Liver (tissue), 9 donors: ENCODE results near the gene OTOF. TPM values are rescaled to one million over a fixed set of nuclear protein-coding genes. Genes with fewer than 3 reads are reported as not detected.

Source experiments
- DNase-seq: peaks from one replicate; pipeline ENCODE4 v3.0.0-alpha.2; 2017; ENCODE audit warnings: low spot score
- H3K27ac ChIP-seq, 2 donors: one replicate each; pipeline ENCODE4 v1.7.0; 2013; ENCODE audit warnings: inconsistent platforms in 2 of 2, low read length in 2 of 2, control low read depth in 1 of 2, low read depth in 1 of 2, mild to moderate bottlenecking in 1 of 2
- H3K27me3 ChIP-seq, 4 donors: one replicate each; pipeline versions ENCODE4 v1.6.1 to v1.7.0; 2013; ENCODE audit warnings: low read length in 3 of 4, inconsistent platforms in 1 of 4, mild to moderate bottlenecking in 1 of 4, moderate library complexity in 1 of 4; ENCODE audit not compliant: control insufficient read depth in 4 of 4, insufficient read depth in 4 of 4
- H3K36me3 ChIP-seq, 4 donors: one replicate each; pipeline versions ENCODE4 v1.6.1 to v1.7.0; 2013; ENCODE audit warnings: low read length in 3 of 4, mild to moderate bottlenecking in 3 of 4, low read depth in 1 of 4, moderate library complexity in 1 of 4; ENCODE audit not compliant: control insufficient read depth in 4 of 4, insufficient read depth in 3 of 4
- H3K4me1 ChIP-seq, 4 donors: one replicate each; pipeline versions ENCODE4 v1.6.1 to v1.7.0; 2013; ENCODE audit warnings: low read length in 3 of 4, mild to moderate bottlenecking in 3 of 4, moderate library complexity in 1 of 4; ENCODE audit not compliant: control insufficient read depth in 4 of 4, insufficient read depth in 4 of 4
- H3K4me3 ChIP-seq, 3 donors: one replicate each; pipeline versions ENCODE4 v1.6.1 to v1.7.0; 2013; ENCODE audit warnings: low read length in 3 of 3, control low read depth in 1 of 3, low read depth in 1 of 3, mild to moderate bottlenecking in 1 of 3
- H3K9ac ChIP-seq, 2 donors: one replicate each; pipeline ENCODE4 v1.7.0; 2013; ENCODE audit warnings: low read length in 2 of 2, mild to moderate bottlenecking in 2 of 2, moderate library complexity in 2 of 2, control low read depth in 1 of 2, low read depth in 1 of 2
- H3K9me3 ChIP-seq, 4 donors: one replicate each; pipeline versions ENCODE4 v1.6.1 to v1.7.0; 2013; ENCODE audit warnings: low read length in 3 of 4; ENCODE audit not compliant: control insufficient read depth in 4 of 4
- CTCF ChIP-seq: fragments of 150-350 bp; IDR thresholded peaks from 2 replicates; pipeline ENCODE4 v1.5.1; 2017; ENCODE audit warnings: improper control_type of control experiment, low read depth, low read length; ENCODE audit not compliant: missing input control
- EGR1 ChIP-seq, 2 donors: IDR thresholded peaks; 2 replicates each; pipeline ENCODE4 v1.6.1; 2016 to 2018; ENCODE audit warnings: antibody characterized with exemption in 2 of 2, low read depth in 2 of 2
- FOXA1 ChIP-seq: IDR thresholded peaks from 2 replicates; pipeline ENCODE4 v1.6.1; 2016; ENCODE audit warnings: antibody characterized with exemption
- FOXA2 ChIP-seq: IDR thresholded peaks from 2 replicates; pipeline ENCODE4 v1.6.1; 2016; ENCODE audit warnings: antibody characterized with exemption
- GABPA ChIP-seq, 2 donors: IDR thresholded peaks in 1 of 2; conservative IDR thresholded peaks in 1 of 2; 2 replicates each; pipeline ENCODE4 v1.6.1; 2016; ENCODE audit warnings: antibody characterized with exemption in 2 of 2, mild to moderate bottlenecking in 1 of 2, moderate library complexity in 1 of 2
- HNF4A ChIP-seq, 2 donors: conservative IDR thresholded peaks; 2 replicates each; pipeline ENCODE4 v1.6.1; 2016; ENCODE audit warnings: antibody characterized with exemption in 2 of 2, mild to moderate bottlenecking in 2 of 2
- HNF4G ChIP-seq: IDR thresholded peaks from 2 replicates; pipeline ENCODE4 v1.6.1; 2016; ENCODE audit warnings: antibody characterized with exemption
- JUND ChIP-seq, 2 donors: IDR thresholded peaks; 2 replicates each; pipeline ENCODE4 v1.6.1; 2016; ENCODE audit warnings: antibody characterized with exemption in 2 of 2
- MAX ChIP-seq: IDR thresholded peaks from 2 replicates; pipeline ENCODE4 v1.6.1; 2016; ENCODE audit warnings: antibody characterized with exemption
- NR2F2 ChIP-seq: IDR thresholded peaks from 2 replicates; pipeline ENCODE4 v1.6.1; 2016; ENCODE audit warnings: antibody characterized with exemption
- SP1 ChIP-seq: IDR thresholded peaks from 2 replicates; pipeline ENCODE4 v1.6.1; 2018; ENCODE audit warnings: antibody characterized with exemption, mild to moderate bottlenecking
- TAF1 ChIP-seq: conservative IDR thresholded peaks from 2 replicates; pipeline ENCODE4 v1.6.1; 2016; ENCODE audit warnings: antibody characterized with exemption, mild to moderate bottlenecking
- YY1 ChIP-seq: IDR thresholded peaks from 2 replicates; pipeline ENCODE4 v1.6.1; 2016; ENCODE audit warnings: antibody characterized with exemption, mild to moderate bottlenecking
- ZBTB33 ChIP-seq: IDR thresholded peaks from 2 replicates; pipeline ENCODE4 v1.6.1; 2016; ENCODE audit warnings: antibody characterized with exemption
- WGBS: extraction: QIAGEN DNeasy Blood & Tissue Kit; methylation state at CpG from one replicate; pipeline ENCODE4 v1.1.7; 2013; 5-methylcytosine and 5-hydroxymethylcytosine counted together
- polyA plus RNA-seq, 2 donors: library from polyadenylated mRNA; stranded (reverse) in 1 of 2; unstranded in 1 of 2; fragments of 200-250 nt in 1 of 2; fragments of >200 nt in 1 of 2; fragmentation: Nextera tagmentation in 1 of 2; extraction: Ambion mirVana in 1 of 2; gene quantifications; one replicate each; pipeline versions ENCODE4 v1.2.1 to v1.2.3, GENCODE V29; 2013 to 2015
- total RNA-seq, 2 donors: library from RNA; depleted of rRNA; stranded (reverse); fragments of >200 nt; gene quantifications; one replicate each; pipeline ENCODE4 v1.2.3, GENCODE V29; 2014
- TF ChIP-seq, protein P1 (sequence below): IDR thresholded peaks from 2 replicates; pipeline ENCODE4 v1.6.1; 2016; ENCODE audit warnings: antibody characterized with exemption, mild to moderate bottlenecking
- TF ChIP-seq, protein P2 (sequence below): IDR thresholded peaks from 2 replicates; pipeline ENCODE4 v1.6.1; 2016; ENCODE audit warnings: antibody characterized with exemption
- donor health status: healthy.
- donor health status: healthy.
- donor health status: healthy.
- donor health status: healthy.
- donor health status: healthy.

The OTOF gene
- total and polyA plus RNA-seq, 4 donors = 0.06 to 0.28 (median 0.07) TPM; not detected in 1

DNA sequence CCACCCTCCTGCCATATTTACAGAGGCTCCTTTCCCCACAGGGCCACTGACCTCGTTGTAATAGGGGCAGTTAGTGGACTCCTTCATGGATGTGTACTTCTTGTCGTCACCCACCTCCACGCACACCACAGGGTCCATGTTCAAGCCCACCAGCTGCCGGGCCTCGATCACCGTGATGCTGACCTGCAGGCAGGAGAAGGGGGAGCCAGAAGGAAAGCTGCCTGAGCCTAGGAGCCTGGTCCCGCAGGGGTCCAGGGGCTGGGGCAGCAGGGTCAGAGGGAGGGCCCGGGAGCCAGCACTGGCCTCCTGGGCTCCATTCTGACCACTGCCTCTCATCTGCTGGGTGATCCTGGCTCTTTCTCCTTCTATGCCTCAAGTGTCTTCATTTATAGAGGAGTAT is 17.0 kb upstream of the OTOF start (continued):
- TF ChIP-seq, protein P1, sequence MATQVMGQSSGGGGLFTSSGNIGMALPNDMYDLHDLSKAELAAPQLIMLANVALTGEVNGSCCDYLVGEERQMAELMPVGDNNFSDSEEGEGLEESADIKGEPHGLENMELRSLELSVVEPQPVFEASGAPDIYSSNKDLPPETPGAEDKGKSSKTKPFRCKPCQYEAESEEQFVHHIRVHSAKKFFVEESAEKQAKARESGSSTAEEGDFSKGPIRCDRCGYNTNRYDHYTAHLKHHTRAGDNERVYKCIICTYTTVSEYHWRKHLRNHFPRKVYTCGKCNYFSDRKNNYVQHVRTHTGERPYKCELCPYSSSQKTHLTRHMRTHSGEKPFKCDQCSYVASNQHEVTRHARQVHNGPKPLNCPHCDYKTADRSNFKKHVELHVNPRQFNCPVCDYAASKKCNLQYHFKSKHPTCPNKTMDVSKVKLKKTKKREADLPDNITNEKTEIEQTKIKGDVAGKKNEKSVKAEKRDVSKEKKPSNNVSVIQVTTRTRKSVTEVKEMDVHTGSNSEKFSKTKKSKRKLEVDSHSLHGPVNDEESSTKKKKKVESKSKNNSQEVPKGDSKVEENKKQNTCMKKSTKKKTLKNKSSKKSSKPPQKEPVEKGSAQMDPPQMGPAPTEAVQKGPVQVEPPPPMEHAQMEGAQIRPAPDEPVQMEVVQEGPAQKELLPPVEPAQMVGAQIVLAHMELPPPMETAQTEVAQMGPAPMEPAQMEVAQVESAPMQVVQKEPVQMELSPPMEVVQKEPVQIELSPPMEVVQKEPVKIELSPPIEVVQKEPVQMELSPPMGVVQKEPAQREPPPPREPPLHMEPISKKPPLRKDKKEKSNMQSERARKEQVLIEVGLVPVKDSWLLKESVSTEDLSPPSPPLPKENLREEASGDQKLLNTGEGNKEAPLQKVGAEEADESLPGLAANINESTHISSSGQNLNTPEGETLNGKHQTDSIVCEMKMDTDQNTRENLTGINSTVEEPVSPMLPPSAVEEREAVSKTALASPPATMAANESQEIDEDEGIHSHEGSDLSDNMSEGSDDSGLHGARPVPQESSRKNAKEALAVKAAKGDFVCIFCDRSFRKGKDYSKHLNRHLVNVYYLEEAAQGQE = no peak
- TF ChIP-seq FOXA1 (no peak), ZBTB33 (no peak)

DNA sequence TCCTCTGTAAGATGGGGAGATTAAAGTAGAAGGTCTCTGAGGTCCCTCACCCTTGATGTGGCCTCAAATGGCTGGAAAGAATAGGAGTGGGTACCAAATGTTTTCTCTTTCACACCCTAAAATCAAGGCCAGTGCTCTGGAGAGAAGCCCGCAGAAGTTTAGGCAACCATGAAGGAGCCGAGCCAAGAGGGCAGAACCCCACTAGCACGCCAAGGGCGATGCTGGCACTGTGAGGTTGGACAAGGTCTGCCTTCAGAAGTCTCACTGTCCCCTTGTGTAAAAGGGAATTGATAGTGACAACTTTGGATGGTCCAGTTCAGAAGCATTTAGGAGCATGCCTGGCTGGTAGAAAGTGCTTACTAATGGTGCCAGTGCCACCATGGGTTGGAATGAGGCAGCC is 16.3 kb upstream of the OTOF start:
- Histone ChIP-seq H3K36me3 (no peaks in the 10 kb centered on the region), H3K9ac (no peak overlapping the region), H3K27me3 (no peaks in the 10 kb centered on the region), H3K9me3 (no peaks in the 10 kb centered on the region), H3K4me3 (no peak overlapping the region), H3K4me1 (peaks cover 0 to 14% (median 8%) of the 10 kb centered on the region in 4 donors), H3K27ac (no peak overlapping the region)
- DNase-seq = no peak
- TF ChIP-seq JUND (IDR thresholded peaks at IDR 0.05) (no peak), ZBTB33 (no peak), SP1 (no peak), FOXA1 (no peak), HNF4A (conservative IDR thresholded peaks at IDR 0.05) (no peak), TAF1 (no peak), EGR1 (IDR thresholded peaks at IDR 0.05; ENCODE audit: low read depth in 2 of 2) (no peak), FOXA2 (no peak), MAX (no peak), HNF4G (no peak), CTCF (no peak), YY1 (no peak), GABPA (IDR thresholded peaks at IDR 0.05 in 1 of 2, conservative IDR thresholded peaks at IDR 0.05 in 1 of 2) (no peak), NR2F2 (no peak)
- TF ChIP-seq, protein P2, sequence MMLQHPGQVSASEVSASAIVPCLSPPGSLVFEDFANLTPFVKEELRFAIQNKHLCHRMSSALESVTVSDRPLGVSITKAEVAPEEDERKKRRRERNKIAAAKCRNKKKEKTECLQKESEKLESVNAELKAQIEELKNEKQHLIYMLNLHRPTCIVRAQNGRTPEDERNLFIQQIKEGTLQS = no peak
- 99% methylated on average over 4 of the region's 4 CpGs for WGBS
